B cell (primary cell): Measurements from ENCODE around the gene TSPAN14.

Source experiments
- EZH2 ChIP-seq: IDR thresholded peaks from 2 replicates; pipeline ENCODE4 v1.6.1; 2012; ENCODE audit warnings: borderline replicate concordance, low read depth, mild to moderate bottlenecking, moderate library complexity, low read length; ENCODE audit not compliant: insufficient read depth, poor library complexity, severe bottlenecking
- TF ChIP-seq, protein P1 (sequence below): fragments of 200-600 bp; IDR thresholded peaks from one replicate; pipeline ENCODE4 v1.8.0; 2022; ENCODE audit warnings: antibody characterized with exemption, mild to moderate bottlenecking

DNA sequence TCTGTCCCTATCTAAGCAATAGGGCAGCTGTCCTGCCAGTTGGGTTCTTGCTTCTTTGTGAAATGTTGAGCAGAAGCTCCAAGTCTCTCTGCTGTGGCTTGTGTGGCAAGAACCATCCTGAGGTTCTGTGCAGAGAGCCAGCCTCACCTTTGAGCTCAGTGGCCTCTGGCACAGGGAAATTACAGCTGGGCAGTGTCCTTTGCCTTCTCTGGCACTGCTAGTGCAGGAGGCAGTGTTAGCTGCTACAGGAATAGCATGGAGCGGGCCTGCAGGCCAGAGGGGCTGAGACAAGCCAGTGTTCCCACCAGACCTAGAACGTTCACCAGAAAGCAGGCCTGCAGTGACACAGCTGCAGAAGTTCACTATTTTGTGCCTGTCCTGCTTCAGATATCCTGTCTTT lies 44.0 kb upstream of the TSPAN14 start:
- TF ChIP-seq, protein P1, sequence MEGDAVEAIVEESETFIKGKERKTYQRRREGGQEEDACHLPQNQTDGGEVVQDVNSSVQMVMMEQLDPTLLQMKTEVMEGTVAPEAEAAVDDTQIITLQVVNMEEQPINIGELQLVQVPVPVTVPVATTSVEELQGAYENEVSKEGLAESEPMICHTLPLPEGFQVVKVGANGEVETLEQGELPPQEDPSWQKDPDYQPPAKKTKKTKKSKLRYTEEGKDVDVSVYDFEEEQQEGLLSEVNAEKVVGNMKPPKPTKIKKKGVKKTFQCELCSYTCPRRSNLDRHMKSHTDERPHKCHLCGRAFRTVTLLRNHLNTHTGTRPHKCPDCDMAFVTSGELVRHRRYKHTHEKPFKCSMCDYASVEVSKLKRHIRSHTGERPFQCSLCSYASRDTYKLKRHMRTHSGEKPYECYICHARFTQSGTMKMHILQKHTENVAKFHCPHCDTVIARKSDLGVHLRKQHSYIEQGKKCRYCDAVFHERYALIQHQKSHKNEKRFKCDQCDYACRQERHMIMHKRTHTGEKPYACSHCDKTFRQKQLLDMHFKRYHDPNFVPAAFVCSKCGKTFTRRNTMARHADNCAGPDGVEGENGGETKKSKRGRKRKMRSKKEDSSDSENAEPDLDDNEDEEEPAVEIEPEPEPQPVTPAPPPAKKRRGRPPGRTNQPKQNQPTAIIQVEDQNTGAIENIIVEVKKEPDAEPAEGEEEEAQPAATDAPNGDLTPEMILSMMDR = no peak
- TF ChIP-seq EZH2 = no peak
